Esophagus squamous epithelium (tissue), 5 donors: ENCODE data around the gene SLC12A7. TPM values are rescaled to one million over a fixed set of nuclear protein-coding genes. Genes with fewer than 3 reads are reported as not detected.

Experiments
- DNase-seq: peaks from one replicate; lab custom pipeline; 2025; lab: John Stamatoyannopoulos, UW
- H3K27ac ChIP-seq, 4 donors: fragments of 200-600 bp; sonication (generic); one replicate each; pipeline ENCODE4 v1.5.1; 2016 to 2019; ENCODE audit warnings: mild to moderate bottlenecking in 1 of 4
- H3K27me3 ChIP-seq, 4 donors: fragments of 200-600 bp; sonication (generic); 1 replicate in 3 of 4; 2 replicates in 1 of 4; pipeline versions ENCODE4 v1.5.1 to v1.6.0; 2017 to 2021; ENCODE audit warnings: antibody characterized with exemption in 1 of 4
- H3K36me3 ChIP-seq, 3 donors: fragments of 200-600 bp; sonication (generic); one replicate each; pipeline ENCODE4 v1.5.1; 2016 to 2019
- H3K4me1 ChIP-seq, 3 donors: fragments of 200-600 bp; sonication (generic); one replicate each; pipeline ENCODE4 v1.5.1; 2017 to 2019
- H3K4me3 ChIP-seq, 4 donors: fragments of 200-600 bp; sonication (generic); 1 replicate in 3 of 4; 2 replicates in 1 of 4; pipeline ENCODE4 v1.5.1; 2016 to 2019; ENCODE audit warnings: mild to moderate bottlenecking in 2 of 4, moderate library complexity in 1 of 4
- H3K9me3 ChIP-seq, 3 donors: fragments of 200-600 bp; sonication (generic); one replicate each; pipeline ENCODE4 v1.5.1; 2016 to 2019
- CTCF ChIP-seq, 6 experiments: fragments of 450-650 bp in 4 of 6; fragments of 200-600 bp in 2 of 6; sonication (generic) in 2 of 6; IDR thresholded peaks; one replicate each; pipeline ENCODE4 v1.5.1; 2016 to 2019; ENCODE audit warnings: antibody characterized with exemption in 6 of 6, mild to moderate bottlenecking in 4 of 6, moderate library complexity in 4 of 6
- POLR2A ChIP-seq, 4 donors: fragments of 450-650 bp; IDR thresholded peaks; one replicate each; pipeline ENCODE4 v1.6.1; 2017; ENCODE audit warnings: antibody characterized with exemption in 4 of 4, mild to moderate bottlenecking in 4 of 4, moderate library complexity in 3 of 4
- WGBS, 2 donors: methylation state at CpG; one replicate each; pipeline ENCODE4 v1.1.5; 2018; 5-methylcytosine and 5-hydroxymethylcytosine counted together
- intact Hi-C: fragments of 100-400 bp; cut with DNase I; formaldehyde crosslinking; loops from one replicate; pipeline ENCODE4 v1.15.0; 2022
- total RNA-seq, 4 donors: library from RNA; depleted of rRNA; stranded (reverse); fragments of >200 nt; gene quantifications; one replicate each; pipeline ENCODE4 v1.1.0, GENCODE V29; 2016
- donor health status: DM: yes; HTN: yes; CAD: no.

Gene SLC12A7
- total RNA-seq, 4 donors from 2014 or later: 4.5 to 13.4 (median 6.6) TPM

- TF ChIP-seq POLR2A (IDR thresholded peaks at IDR 0.05) (no peak), CTCF (IDR thresholded peaks at IDR 0.05) (no peak)
- 100% methylated on average over 2 to 3 of the region's 26 CpGs for WGBS, 2 donors
- Histone ChIP-seq H3K27me3 (peaks cover 0 to 43% (median 0%) of the 10 kb centered on the region in 4 donors), H3K27ac (no peak overlapping the region), H3K36me3 (no peaks in the 10 kb centered on the region), H3K4me1 (no peaks in the 10 kb centered on the region), H3K9me3 (no peaks in the 10 kb centered on the region), H3K4me3 (no peak overlapping the region)
- no peak for DNase-seq
- intact Hi-C loops: no loop called here
Observed at GRCh38 chr5:1033178-1033577, 78.7 kb downstream of the SLC12A7 start.

GRCh38 chr5:1032551-1033027, 79.3 kb downstream of the SLC12A7 start:
- H3K4me1 ChIP-seq: no peaks in the 10 kb centered on the region
- TF ChIP-seq CTCF (IDR thresholded peaks at IDR 0.05) (no peak), POLR2A (IDR thresholded peaks at IDR 0.05) (no peak)
- H3K9me3 ChIP-seq: no peaks in the 10 kb centered on the region
- no peak for DNase-seq
- intact Hi-C loops: no loop called here
- no peak overlapping the region for H3K4me3 ChIP-seq
- H3K36me3 ChIP-seq: no peaks in the 10 kb centered on the region
- whole genome bisulfite sequencing, 2 donors: 93 to 100% methylated on average over 1 to 5 of the region's 14 CpGs
- no peak overlapping the region for H3K27ac ChIP-seq
- H3K27me3 ChIP-seq: peaks cover 0 to 49% (median 0%) of the 10 kb centered on the region in 4 donors

- WGBS, 2 donors: 80 to 95% methylated on average over 1 to 6 of the region's 16 CpGs
- H3K9me3 ChIP-seq: no peaks in the 10 kb centered on the region
Observed at GRCh38 chr5:1032011-1032410, 79.9 kb downstream of the SLC12A7 start.

GRCh38 chr5:1031306-1031959, 80.4 kb downstream of the SLC12A7 start:
- TF ChIP-seq CTCF (IDR thresholded peaks at IDR 0.05) (no peak), POLR2A (IDR thresholded peaks at IDR 0.05) (no peak)
- Histone ChIP-seq H3K36me3 (no peaks in the 10 kb centered on the region), H3K27ac (no peak overlapping the region), H3K4me1 (no peaks in the 10 kb centered on the region), H3K9me3 (no peaks in the 10 kb centered on the region), H3K27me3 (peaks cover 0 to 59% (median 0%) of the 10 kb centered on the region in 4 donors), H3K4me3 (no peak overlapping the region)
- WGBS, 2 donors: 89 to 95% methylated on average over 13 of the region's 19 CpGs
- intact Hi-C loops: no loop called here
- DNase-seq: no peak

More at GRCh38 chr5:1032011-1032410, 79.9 kb downstream of the SLC12A7 start:
- no peak for DNase-seq
- TF ChIP-seq CTCF (IDR thresholded peaks at IDR 0.05) (no peak), POLR2A (IDR thresholded peaks at IDR 0.05) (no peak)
- intact Hi-C loops: no loop called here
- Histone ChIP-seq H3K36me3 (no peaks in the 10 kb centered on the region), H3K27ac (no peak overlapping the region), H3K27me3 (peaks cover 0 to 55% (median 0%) of the 10 kb centered on the region in 4 donors), H3K4me1 (no peaks in the 10 kb centered on the region), H3K4me3 (no peak overlapping the region)

- Histone ChIP-seq H3K27me3 (peaks cover 0 to 59% (median 0%) of the 10 kb centered on the region in 4 donors), H3K36me3 (no peaks in the 10 kb centered on the region), H3K9me3 (no peaks in the 10 kb centered on the region), H3K27ac (no peak overlapping the region), H3K4me3 (no peak overlapping the region), H3K4me1 (no peaks in the 10 kb centered on the region)
- 72% methylated on average over 2 of the region's 10 CpGs; no CpG with 5 or more reads in 1 of the 2 donors for WGBS, 2 donors
- intact Hi-C loops: no loop called here
- no peak for DNase-seq
- no peak for TF ChIP-seq CTCF (IDR thresholded peaks at IDR 0.05)
- TF ChIP-seq POLR2A (IDR thresholded peaks at IDR 0.05): no peak
Observed at GRCh38 chr5:1030801-1031271, 81.0 kb downstream of the SLC12A7 start.
